Activated naive CD8-positive, alpha-beta T cell treated with anti-CD3 and anti-CD28 coated beads for 36 hours (primary cell): ENCODE data around the gene DLG1. TPM values are rescaled to one million over a fixed set of nuclear protein-coding genes. Genes with fewer than 3 reads are reported as not detected.
"Not testable (repeated sequence)": the region's sequence is repeated elsewhere in the genome, so short reads cannot be mapped to it uniquely, and the experiment has no call there.

Experiments used
- DNase-seq: peaks from one replicate; pipeline ENCODE4 v3.0.0; 2021
- H3K27ac Mint-ChIP-seq: one replicate; pipeline ENCODE4 v1.8.0; 2022; ENCODE audit warnings: mild to moderate bottlenecking, moderate library complexity, mixed read lengths
- H3K27me3 Mint-ChIP-seq: one replicate; pipeline ENCODE4 v1.8.0; 2022; ENCODE audit warnings: mild to moderate bottlenecking, mixed read lengths
- H3K36me3 Mint-ChIP-seq: one replicate; pipeline ENCODE4 v1.8.0; 2021; ENCODE audit warnings: mild to moderate bottlenecking, mixed read lengths
- H3K4me1 Mint-ChIP-seq: one replicate; pipeline ENCODE4 v1.8.0; 2021; ENCODE audit warnings: mixed read lengths
- H3K4me3 Mint-ChIP-seq: one replicate; pipeline ENCODE4 v1.8.0; 2022; ENCODE audit warnings: mild to moderate bottlenecking, moderate library complexity, mixed read lengths
- H3K9me3 Mint-ChIP-seq: one replicate; pipeline ENCODE4 v1.8.0; 2022; ENCODE audit warnings: mixed read lengths
- total RNA-seq, 2 experiments: library from RNA; stranded (reverse); gene quantifications; one replicate each; pipeline ENCODE4 v1.2.3, GENCODE V29; 2021

DLG1 gene
- total RNA-seq, 2 experiments from 2014 or later: 47.9 to 49.1 TPM

DNA sequence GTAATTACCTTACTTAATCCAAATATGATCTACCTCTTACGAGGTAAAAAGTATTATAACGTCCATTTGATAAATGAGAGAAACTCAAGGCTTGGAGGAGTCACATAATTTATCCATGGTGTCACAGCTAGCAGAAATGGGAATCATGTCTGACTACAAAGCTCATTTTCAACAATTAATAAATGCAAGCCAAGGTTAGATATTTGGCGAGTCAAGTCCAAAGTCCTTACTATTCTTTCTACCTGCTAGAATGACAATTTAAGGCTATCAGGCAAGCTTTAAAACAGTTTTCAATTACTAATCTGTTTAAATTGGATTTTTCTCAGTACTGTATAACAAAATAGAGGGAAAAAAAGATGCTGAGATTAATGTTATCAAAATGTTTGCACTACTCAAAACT is 68.6 kb downstream of the DLG1 start:
- peaks cover 34% of the 10 kb centered on the region for H3K4me1 Mint-ChIP-seq
- DNase-seq: no peak
- H3K9me3 Mint-ChIP-seq: peaks cover 1% of the 10 kb centered on the region
- no peak overlapping the region for H3K27ac Mint-ChIP-seq
- peaks cover 8% of the 10 kb centered on the region for H3K36me3 Mint-ChIP-seq
- H3K4me3 Mint-ChIP-seq: no peak overlapping the region
- H3K27me3 Mint-ChIP-seq: no peaks in the 10 kb centered on the region

DNA sequence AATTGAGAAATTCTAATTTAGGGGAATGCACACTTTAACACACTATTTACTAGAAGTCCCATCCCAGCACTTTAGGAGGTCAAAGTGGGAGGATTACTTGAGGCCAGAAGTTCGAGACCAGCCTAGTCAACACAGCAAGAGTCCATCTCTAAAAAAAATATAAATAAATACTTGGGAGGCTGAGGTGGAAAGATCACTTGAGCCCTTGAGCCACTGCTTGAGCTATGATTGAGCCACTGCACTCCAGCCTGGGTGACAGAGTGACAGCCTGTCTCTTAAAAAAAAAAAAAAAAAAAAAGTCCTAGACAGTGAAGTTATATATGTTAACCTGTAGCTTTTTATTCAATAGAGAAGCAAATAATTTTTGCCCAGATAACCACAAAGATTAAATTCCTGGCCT is 69.2 kb downstream of the DLG1 start:
- peaks cover 32% of the 10 kb centered on the region for H3K4me1 Mint-ChIP-seq
- peaks cover 2% of the 10 kb centered on the region for H3K36me3 Mint-ChIP-seq
- H3K4me3 Mint-ChIP-seq: no peak overlapping the region

DNA sequence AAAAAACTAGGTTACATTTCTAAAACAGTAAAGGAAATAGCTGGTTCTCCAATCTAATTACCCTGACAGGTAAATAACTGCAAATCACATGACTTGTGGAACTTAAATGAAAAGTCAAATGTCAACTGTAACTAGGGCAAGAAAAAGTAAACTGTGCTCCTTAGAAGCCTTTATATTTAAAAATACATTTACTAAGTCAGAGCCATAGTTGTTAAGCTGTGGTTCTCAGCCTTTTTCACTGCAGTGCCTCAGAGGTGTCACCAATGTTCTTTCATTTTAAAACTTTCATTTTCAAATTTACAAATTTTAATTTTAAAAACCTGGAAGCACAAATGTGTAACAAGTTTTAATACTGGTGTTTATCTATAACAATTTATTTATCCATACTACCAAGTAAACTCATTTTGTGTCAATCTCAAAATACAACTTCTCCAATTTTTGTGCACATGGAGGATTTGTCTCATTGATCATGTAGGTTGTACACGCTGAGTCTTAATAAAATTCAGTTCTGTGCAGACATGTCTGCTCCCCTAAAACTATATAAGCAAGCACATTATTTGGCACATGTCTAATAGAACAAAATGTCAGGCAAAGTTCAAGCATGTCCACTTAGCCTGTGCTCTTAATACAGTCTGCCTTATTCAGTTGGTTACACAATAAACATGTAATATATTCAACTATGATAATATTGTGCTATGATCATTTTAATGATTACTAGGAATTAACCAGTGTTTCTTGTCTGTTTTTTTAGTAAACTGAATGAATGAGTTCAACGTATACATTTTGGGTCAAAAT is 70.4 kb downstream of the DLG1 start:
- no peak overlapping the region for H3K4me3 Mint-ChIP-seq
- no peak overlapping the region for H3K27ac Mint-ChIP-seq
- peaks cover 1% of the 10 kb centered on the region for H3K36me3 Mint-ChIP-seq
- H3K9me3 Mint-ChIP-seq: no peaks in the 10 kb centered on the region
- no peaks in the 10 kb centered on the region for H3K27me3 Mint-ChIP-seq
- H3K4me1 Mint-ChIP-seq: peaks cover 36% of the 10 kb centered on the region
- DNase-seq: no peak

More for the DNA sequence above, 69.2 kb downstream of the DLG1 start:
- Mint-ChIP-seq H3K9me3 (no peaks in the 10 kb centered on the region), H3K27ac (no peak overlapping the region), H3K27me3 (no peaks in the 10 kb centered on the region)
- DNase-seq: no peak

DNA sequence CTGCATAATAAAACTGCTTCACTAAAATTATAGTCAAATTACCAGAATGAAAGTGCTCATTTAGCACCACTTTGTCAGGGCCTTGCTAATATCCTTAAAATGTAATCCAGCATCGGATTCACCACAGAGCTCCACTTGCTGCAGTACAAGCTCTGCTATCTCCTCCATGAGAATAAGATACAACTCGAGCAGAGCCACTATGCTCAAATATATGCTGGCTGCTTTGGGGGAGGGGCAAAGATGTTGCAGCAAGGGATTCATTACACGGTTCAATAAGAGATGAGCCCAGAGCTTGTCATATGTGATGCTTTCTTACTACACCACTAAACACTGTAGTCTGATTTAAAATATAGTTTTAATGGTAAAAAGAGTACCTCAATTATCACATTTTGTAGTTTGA is 72.2 kb downstream of the DLG1 start:
- no peaks in the 10 kb centered on the region for H3K27me3 Mint-ChIP-seq
- no peaks in the 10 kb centered on the region for H3K36me3 Mint-ChIP-seq
- H3K4me1 Mint-ChIP-seq: peaks cover 39% of the 10 kb centered on the region
- H3K4me3 Mint-ChIP-seq: no peak overlapping the region
- no peaks in the 10 kb centered on the region for H3K9me3 Mint-ChIP-seq
- no peak overlapping the region for H3K27ac Mint-ChIP-seq
- DNase-seq: no peak

DNA sequence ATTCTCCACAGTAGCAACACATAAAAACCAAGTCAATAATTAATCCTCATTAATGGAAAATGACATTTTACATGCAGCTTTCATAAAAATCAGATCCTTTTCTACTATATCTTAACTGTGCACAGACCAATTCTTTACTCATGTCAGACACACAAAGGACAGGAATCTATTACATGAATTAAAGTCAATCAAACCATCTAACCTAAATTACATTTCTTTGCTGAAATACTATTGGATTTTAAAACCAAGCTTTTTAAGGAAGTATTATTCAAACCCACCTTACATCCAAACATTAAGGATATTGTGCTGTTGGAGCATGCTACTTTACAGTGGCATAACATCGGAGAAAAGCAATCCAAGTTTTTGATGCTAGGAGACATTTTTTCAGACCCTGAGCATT is 72.8 kb downstream of the DLG1 start:
- Mint-ChIP-seq H3K9me3 (no peaks in the 10 kb centered on the region), H3K4me3 (no peak overlapping the region), H3K36me3 (no peaks in the 10 kb centered on the region), H3K27ac (no peak overlapping the region), H3K27me3 (no peaks in the 10 kb centered on the region), H3K4me1 (peaks cover 37% of the 10 kb centered on the region)
- DNase-seq: no peak

DNA sequence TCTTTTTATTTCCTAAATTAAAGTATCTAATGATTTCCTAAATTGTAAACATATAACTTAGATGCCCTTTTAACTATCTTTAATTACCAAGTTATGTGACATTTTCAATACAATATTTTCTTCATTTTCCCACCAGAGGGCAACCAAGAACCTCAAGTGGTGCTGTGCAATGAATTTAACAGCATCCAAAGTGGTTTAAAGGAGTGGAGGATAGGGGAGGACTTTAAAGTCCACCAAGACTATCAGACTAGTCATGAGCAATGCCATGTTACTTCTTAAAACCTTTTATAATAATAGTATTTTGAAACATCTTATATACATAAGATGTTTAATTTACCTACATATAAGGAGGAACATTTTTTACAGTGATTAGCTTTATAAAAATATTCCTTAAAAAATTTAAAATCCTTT is 74.4 kb downstream of the DLG1 start:
- Mint-ChIP-seq H3K27me3 (no peaks in the 10 kb centered on the region), H3K4me1 (peaks cover 35% of the 10 kb centered on the region), H3K36me3 (no peaks in the 10 kb centered on the region), H3K9me3 (no peaks in the 10 kb centered on the region), H3K4me3 (no peak overlapping the region), H3K27ac (no peak overlapping the region)
- DNase-seq: no peak

DNA sequence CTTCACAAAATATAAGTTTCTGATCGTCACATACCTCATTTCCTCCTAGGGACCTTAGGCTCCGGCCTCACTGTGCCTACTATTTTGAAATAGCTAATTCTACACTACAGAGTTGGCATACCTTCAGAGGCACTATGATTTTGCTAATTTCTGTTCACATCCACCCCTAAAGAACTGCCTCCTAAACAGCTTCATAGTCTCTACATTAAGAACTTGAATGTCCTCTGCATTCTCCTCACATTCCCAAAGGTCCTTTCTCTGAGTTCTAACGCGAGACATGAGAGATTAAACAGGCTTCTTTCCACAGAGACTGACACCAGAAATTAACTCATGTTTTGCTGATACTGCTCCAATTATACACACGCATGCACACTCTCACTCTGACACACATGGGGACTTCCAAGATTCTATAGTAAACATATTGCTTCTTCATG is 75.5 kb downstream of the DLG1 start:
- no peaks in the 10 kb centered on the region for H3K36me3 Mint-ChIP-seq
- no peak overlapping the region for H3K4me3 Mint-ChIP-seq
- no peaks in the 10 kb centered on the region for H3K9me3 Mint-ChIP-seq
- H3K4me1 Mint-ChIP-seq: peaks cover 26% of the 10 kb centered on the region
- DNase-seq: no peak
- H3K27me3 Mint-ChIP-seq: no peaks in the 10 kb centered on the region
- H3K27ac Mint-ChIP-seq: no peak overlapping the region

DNA sequence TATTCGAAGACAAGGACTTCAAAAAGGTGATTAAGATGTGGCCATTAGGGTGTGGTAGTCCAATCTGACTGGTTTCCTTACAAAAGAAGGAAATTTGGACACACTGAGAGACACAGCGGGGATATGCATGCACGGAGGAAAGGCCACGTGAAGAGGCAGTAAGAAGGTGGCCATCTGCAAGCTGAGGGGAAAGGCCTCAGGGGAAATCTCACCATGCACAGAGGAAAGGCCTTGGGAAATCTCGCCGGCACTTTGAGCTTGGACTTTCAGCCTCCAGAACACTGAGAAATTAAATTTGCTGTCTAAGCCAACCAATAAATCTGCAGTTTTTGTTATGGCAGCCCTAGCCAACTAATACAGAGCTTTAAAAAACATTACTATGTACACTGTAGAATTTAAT is 78.8 kb downstream of the DLG1 start:
- Mint-ChIP-seq H3K9me3 (no peaks in the 10 kb centered on the region), H3K36me3 (no peaks in the 10 kb centered on the region), H3K27ac (no peak overlapping the region)

DNA sequence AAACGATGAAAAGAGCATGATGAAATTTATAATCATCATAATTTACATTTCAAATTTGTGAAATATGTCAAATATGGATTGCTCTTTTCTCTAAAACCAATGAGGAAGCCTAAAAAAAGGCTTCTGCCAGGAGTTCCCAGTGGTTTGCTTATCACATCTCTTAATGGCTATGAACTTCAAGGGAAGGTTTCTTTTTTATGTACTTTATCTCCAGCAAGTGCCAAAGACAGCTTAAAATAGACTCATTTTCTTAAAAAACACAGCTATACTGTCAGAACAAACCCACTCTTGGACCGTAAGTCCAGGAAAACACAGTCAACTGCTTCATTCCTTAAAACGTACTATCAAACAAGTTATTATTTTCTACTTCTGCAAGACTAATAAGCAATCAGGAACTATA is 80.2 kb downstream of the DLG1 start:
- Mint-ChIP-seq H3K36me3 (no peaks in the 10 kb centered on the region), H3K27me3 (no peaks in the 10 kb centered on the region)
- DNase-seq: no peak

More for the DNA sequence above, 78.8 kb downstream of the DLG1 start:
- no peak for DNase-seq
- Mint-ChIP-seq H3K4me1 (peaks cover 33% of the 10 kb centered on the region), H3K4me3 (no peak overlapping the region), H3K27me3 (no peaks in the 10 kb centered on the region)

DNA sequence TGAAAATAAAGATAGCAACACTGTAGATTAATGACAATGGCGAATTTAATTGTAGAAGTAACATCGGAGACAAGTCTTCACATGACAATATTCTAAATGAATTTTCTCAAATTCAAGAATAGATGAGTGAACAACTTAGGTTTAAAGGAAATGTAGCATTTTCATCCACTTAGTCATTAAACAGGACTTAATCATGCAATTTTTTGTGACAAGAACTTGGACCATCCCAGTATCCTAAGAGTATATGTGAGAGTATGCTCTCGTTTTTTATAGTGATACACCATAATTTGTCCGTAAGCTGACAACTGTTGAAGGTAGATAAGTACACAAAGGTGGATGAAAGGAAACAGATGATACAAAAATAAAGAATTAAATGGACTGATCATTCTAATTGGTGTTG is 81.5 kb downstream of the DLG1 start:
- no peak overlapping the region for H3K4me3 Mint-ChIP-seq
- no peaks in the 10 kb centered on the region for H3K9me3 Mint-ChIP-seq
- H3K4me1 Mint-ChIP-seq: peaks cover 24% of the 10 kb centered on the region
- H3K36me3 Mint-ChIP-seq: no peaks in the 10 kb centered on the region
- H3K27me3 Mint-ChIP-seq: no peaks in the 10 kb centered on the region
- no peak overlapping the region for H3K27ac Mint-ChIP-seq
- DNase-seq: no peak

More for the DNA sequence above, 80.2 kb downstream of the DLG1 start:
- Mint-ChIP-seq H3K9me3 (no peaks in the 10 kb centered on the region), H3K4me1 (peaks cover 31% of the 10 kb centered on the region), H3K4me3 (no peak overlapping the region), H3K27ac (no peak overlapping the region)

DNA sequence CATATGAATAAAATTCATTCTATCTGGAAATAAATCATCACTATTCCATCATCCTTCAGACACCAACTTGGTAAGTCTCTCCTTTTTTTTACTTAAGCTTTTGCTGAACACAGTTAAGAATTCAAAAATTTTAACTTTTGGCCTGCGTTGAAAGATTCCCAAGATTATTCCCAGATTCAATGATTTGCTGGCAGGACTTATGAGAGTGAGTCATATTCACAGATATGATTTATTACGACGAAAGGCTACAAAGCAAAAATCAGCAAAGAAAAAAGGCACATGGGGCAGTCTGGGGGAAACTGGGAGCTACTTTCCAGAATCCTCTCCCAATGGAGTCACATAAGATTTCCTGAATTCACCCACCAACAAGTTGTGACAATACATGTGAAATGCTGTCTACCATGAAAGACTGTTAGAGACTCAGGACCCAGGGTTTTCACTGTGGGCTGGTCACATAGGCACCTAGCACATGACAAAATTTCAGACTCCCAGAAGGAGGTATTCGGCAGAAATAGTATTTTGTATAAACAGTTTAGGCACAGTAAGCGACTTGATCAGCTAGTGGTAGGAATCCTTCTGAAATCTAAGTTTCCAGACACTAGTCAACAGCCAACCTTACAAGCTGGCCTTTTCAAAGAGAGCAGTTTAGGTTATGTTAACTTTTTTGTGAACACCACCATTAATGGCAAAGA is 82.1 kb downstream of the DLG1 start:
- Mint-ChIP-seq H3K27me3 (no peaks in the 10 kb centered on the region), H3K4me1 (peaks cover 20% of the 10 kb centered on the region), H3K9me3 (no peaks in the 10 kb centered on the region), H3K36me3 (no peaks in the 10 kb centered on the region), H3K4me3 (no peak overlapping the region), H3K27ac (no peak overlapping the region)
- DNase-seq: no peak

DNA sequence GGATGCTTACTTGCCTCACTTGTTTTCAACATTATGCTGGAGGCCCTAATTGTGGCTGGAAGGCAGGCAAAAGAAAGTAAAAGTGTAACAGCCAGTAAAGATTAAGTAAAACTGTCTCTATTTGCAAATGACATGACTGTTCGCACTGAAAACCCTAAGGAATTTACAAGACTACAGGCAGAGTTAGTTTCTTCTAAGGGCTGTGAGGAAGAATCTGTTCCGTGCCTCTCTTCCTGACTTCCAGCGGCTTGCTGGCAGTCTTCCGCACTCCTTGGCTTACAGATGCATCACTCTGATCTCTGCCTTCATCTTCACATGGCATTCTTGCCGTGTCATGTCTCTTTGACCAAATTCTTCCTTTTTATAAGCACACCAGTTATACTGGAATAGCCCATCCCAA is 86.1 kb downstream of the DLG1 start:
- Mint-ChIP-seq H3K27me3 (no peaks in the 10 kb centered on the region), H3K4me3 (no peak overlapping the region), H3K36me3 (no peaks in the 10 kb centered on the region), H3K4me1 (peaks cover 16% of the 10 kb centered on the region), H3K27ac (no peak overlapping the region), H3K9me3 (no peaks in the 10 kb centered on the region)
- no peak for DNase-seq

DNA sequence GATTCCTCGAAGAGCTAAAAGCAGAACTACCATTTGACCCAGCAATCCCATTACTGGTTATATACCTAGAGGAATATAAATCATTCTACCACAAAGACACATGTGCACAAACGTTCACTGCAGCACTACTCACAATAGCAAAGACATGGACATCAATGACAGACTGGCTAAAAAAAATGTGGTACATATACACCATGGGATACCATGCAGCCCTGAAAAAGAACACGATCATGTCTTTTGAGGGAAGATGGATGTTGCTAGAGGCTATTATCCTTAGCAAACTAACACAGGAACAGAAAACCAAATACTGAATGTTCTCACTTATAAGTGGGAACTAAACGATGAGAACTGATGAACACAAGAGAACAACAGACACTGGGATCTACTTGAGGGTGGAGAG is 86.7 kb downstream of the DLG1 start:
- not testable (repeated sequence) for H3K9me3 Mint-ChIP-seq, DNase-seq, H3K36me3 Mint-ChIP-seq, H3K27ac Mint-ChIP-seq, H3K4me3 Mint-ChIP-seq, H3K27me3 Mint-ChIP-seq
- H3K4me1 Mint-ChIP-seq: peaks cover 15% of the 10 kb centered on the region

DNA sequence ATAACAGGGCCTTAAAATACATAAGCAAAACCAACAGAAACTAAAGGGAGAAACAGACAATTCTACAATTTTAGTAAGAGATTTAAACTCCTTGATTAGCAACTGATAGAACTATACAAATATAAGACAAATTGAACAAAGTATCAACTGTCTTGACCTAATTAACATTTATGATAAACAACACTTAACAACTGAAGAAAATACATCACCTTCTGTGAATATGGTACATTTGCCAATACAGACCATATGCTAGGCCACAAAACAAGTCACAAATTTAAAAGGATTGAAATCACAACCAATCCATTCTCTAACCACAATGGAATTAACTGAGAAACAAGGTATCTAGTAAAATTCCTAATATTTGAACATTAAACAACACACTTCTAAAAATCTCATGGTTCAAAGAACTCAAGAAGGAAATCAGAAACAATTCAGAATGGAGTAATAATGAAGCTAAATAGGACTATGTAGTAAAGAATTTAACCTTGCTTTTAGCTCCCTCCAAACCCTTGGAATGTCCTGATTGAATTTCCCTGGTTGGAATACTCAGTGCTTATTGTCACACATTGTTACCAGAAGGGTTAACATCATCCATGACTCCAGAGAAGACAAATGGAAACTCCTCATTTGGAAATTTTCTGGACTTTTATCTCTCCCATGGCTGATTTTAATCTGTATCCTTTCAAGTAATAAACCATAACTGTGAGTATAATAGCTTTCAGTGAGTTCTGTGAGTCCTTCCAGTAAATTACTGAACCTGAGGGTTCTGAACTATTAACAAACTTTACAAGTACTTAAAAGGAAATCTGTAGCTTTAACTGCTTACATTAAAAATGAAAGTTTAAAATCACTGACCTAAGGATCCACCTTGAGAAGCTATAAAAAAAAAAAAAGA is 88.8 kb downstream of the DLG1 start:
- Mint-ChIP-seq H3K4me1 (peaks cover 14% of the 10 kb centered on the region), H3K27me3 (no peaks in the 10 kb centered on the region), H3K9me3 (no peaks in the 10 kb centered on the region), H3K4me3 (no peak overlapping the region), H3K36me3 (no peaks in the 10 kb centered on the region), H3K27ac (no peak overlapping the region)
- no peak for DNase-seq

DNA sequence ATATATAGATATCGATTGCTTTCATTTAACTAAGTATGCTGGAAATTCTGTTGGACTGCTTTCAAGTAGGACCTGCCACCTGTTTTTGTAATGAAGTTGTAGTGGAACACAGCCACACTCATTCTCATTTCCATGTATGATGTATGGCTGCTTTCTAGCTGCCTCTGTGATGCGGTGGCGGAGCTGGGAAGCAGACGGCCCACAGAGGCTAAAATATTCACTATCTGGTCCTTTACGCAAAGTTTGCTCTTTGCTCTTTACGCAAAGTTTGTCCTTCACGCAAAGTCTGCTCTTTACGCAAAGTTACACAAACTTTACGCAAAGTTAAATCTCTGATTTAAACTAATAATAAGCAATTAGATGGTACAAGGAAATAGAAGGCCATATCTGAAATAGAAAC is 91.5 kb downstream of the DLG1 start:
- no peak for DNase-seq
- Mint-ChIP-seq H3K27me3 (no peaks in the 10 kb centered on the region), H3K4me1 (peaks cover 30% of the 10 kb centered on the region), H3K27ac (no peak overlapping the region), H3K4me3 (no peak overlapping the region), H3K36me3 (no peaks in the 10 kb centered on the region), H3K9me3 (no peaks in the 10 kb centered on the region)
